Measurements from ENCODE around the gene ACTR3.

The ACTR3 gene

GRCh38 chr2:114007436-114007835 is 117.5 kb downstream of the ACTR3 start:
- no peak for DNase-seq

GRCh38 chr2:114008720-114009119 is 118.8 kb downstream of the ACTR3 start:
- no peak for DNase-seq

GRCh38 chr2:114009205-114009944 is 119.5 kb downstream of the ACTR3 start:
- DNase-seq: no peak

- no peak for DNase-seq
Measured at GRCh38 chr2:114010001-114010400, 120.1 kb downstream of the ACTR3 start.

GRCh38 chr2:114011713-114012112 is 121.8 kb downstream of the ACTR3 start:
- no peak for DNase-seq
